ENCODE results near the gene PHOX2A.

Gene PHOX2A

DNA sequence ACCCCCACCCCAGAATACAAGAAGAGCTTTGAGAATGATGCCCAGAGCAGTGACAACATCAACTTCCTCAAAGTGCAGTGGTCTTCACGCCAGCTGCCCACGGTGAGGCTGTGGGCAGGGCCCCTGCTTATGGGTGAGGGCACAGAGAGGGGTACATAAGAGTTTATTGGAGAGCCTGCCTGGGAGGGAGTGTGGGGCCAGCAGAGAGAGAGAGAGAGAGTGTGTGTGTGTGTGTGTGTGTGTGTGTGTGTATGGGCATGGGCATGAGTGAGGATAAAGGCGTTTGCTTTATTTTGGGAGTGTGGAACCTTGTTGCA, 9.5 kb downstream of the PHOX2A start:
- DNase-seq (ENCODE audit: low spot score), result no peak
- H3K4me3 ChIP-seq, result no peak overlapping the region
- TF ChIP-seq, protein P1, sequence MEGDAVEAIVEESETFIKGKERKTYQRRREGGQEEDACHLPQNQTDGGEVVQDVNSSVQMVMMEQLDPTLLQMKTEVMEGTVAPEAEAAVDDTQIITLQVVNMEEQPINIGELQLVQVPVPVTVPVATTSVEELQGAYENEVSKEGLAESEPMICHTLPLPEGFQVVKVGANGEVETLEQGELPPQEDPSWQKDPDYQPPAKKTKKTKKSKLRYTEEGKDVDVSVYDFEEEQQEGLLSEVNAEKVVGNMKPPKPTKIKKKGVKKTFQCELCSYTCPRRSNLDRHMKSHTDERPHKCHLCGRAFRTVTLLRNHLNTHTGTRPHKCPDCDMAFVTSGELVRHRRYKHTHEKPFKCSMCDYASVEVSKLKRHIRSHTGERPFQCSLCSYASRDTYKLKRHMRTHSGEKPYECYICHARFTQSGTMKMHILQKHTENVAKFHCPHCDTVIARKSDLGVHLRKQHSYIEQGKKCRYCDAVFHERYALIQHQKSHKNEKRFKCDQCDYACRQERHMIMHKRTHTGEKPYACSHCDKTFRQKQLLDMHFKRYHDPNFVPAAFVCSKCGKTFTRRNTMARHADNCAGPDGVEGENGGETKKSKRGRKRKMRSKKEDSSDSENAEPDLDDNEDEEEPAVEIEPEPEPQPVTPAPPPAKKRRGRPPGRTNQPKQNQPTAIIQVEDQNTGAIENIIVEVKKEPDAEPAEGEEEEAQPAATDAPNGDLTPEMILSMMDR (IDR thresholded peaks at IDR 0.05), result no peak
- H3K27ac ChIP-seq, result no peak overlapping the region

DNA sequence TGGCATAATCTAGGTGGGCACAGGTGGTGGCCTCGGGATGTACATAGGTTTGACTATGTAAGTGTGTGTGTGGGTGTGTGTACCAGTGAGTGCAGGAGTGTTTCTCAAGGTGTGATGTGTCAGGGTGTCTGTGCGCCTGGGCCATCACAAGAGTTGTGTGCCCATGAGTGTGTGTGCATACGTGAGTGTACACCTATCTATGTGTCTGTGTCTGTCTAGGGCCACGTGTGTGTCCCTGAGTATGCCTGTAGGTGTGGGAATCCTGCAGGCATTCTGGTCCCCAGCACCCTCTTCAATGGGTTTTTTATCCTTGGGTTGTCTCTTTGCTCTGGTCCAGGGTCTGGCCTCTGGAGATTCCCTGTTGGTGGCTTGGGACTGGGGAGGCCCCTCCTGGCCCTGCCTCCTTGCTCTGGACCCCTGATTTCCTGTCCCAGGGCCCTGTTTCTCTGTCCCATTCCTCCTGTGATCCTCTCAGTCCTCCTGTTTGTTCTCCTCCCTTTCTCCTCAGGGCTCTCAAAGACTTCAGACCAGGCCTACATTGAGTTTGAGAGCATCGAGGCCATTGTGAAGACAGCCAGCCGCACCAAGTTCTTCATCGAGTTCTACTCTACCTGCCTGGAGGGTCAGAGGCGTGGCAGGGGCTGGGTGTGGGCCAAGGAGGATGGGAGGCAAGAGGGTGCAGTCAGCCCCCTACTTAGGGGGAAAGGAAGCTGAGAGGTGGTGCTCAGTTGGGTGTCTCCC, 10.0 kb downstream of the PHOX2A start:
- Histone ChIP-seq H3K4me3 (no peak overlapping the region), H3K27ac (no peak overlapping the region)
- TF ChIP-seq, protein P1 (IDR thresholded peaks at IDR 0.05), result no peak
- DNase-seq (ENCODE audit: low spot score), result no peak

DNA sequence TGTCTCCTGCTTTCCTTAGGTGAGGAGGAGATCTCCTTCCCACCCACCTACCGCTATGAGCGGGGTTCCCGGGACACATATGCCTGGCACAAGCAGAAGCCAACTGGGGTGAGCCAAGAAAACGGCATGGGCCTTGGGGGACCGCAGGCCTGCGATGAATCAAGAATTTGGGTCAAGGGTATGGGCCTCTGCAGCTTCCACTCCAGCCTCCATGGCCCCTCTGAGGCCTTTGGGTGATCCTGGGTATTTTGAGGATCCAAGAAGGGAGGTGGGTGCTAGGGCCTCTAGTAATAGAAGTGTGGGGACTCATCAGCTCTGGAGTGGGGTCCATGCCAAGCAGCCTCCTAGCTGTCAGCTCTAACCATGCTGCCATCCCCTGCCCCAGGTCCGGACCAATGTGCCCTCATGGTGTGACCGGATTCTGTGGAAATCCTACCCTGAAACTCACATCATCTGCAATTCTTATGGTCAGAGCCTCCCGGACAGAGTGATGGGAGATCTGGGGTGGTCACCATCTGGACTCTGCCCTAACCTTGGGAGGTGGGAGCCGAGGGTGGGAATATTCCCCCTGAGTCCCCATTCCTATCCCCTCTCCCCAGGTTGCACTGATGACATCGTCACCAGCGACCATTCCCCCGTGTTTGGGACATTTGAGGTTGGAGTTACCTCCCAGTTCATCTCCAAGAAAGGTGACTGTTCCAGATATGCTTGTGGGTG, 10.8 kb downstream of the PHOX2A start:
- no peak overlapping the region for H3K27ac ChIP-seq
- DNase-seq (ENCODE audit: low spot score), result no peak
- H3K4me3 ChIP-seq, result no peak overlapping the region
- TF ChIP-seq, protein P1 (IDR thresholded peaks at IDR 0.05), result no peak

DNA sequence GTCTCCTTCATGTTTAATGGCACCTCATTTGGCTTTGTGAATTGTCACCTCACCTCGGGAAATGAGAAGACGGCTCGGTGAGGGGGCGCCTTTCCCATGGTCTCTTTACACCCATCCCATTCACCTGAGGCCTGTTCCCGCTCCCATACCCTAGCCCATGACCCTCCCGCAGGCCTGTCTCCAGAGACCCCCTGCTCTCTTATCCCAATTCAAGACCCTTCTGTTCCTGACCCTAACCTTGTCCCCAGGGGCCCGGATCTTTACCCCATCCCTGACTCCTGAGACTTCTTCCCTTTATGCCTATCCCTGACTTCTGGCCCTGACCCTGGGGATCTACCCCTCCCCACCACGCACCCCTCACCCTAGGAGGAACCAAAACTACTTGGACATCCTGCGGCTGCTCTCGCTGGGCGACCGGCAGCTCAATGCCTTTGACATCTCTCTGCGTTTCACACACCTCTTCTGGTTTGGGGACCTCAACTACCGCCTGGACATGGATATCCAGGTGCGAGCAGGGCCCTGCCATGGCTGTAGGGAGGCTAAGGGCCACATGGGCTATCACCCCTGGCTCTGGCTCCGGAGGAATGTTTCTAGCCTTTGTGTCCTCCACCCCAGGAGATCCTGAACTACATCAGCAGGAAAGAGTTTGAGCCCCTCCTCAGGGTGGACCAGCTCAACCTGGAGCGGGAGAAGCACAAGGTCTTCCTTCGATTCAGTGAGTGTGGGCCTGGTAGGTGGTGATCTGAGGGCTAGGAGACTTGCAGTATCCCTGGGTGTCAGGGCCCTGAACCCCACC, 11.5 kb downstream of the PHOX2A start:
- Histone ChIP-seq H3K4me3 (no peak overlapping the region), H3K27ac (no peak overlapping the region)
- TF ChIP-seq, protein P1 (IDR thresholded peaks at IDR 0.05), result no peak
- no peak for DNase-seq (ENCODE audit: low spot score)

DNA sequence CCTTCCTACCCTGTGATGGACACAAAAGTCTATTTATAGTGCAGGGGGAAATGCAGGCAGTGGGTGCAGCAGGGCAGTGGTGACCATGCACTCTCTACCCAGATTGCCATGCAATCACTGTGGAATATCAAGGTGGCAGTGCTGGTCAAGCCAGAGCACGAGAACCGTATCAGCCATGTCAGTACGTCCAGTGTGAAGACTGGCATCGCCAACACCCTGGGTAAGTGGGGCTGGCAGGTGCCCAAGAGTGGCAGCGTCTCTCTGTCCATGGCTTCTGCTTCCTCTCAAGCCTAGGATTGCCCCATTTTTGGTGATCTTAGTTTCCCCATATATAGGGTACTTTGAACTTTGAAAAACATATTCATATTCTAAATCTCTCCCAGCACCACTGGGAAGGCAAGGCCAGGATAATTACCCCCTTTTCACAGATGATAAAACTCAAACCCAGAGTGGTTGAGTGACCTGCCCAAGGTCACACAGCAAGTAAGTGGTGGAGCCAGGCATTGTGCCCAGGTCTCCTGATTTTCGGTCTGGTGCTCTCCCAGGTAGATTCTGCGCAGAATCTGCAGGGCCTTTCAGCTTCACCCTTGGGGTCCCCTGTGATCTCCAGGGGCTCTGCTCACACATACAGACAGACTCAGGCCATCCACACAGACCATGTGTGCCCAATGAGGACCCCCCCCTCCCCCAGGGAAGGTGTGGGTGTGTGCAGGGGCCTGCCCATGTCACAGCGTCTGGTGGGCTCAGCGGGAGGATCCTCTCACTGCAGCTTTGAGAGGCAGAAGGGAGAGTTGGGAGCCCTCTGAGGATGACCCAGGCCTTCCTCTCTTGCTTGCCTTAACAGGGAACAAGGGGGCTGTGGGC, 12.3 kb downstream of the PHOX2A start:
- no peak for DNase-seq (ENCODE audit: low spot score)
- H3K27ac ChIP-seq, result no peak overlapping the region
- H3K4me3 ChIP-seq, result no peak overlapping the region
- TF ChIP-seq, protein P1 (IDR thresholded peaks at IDR 0.05), result no peak

DNA sequence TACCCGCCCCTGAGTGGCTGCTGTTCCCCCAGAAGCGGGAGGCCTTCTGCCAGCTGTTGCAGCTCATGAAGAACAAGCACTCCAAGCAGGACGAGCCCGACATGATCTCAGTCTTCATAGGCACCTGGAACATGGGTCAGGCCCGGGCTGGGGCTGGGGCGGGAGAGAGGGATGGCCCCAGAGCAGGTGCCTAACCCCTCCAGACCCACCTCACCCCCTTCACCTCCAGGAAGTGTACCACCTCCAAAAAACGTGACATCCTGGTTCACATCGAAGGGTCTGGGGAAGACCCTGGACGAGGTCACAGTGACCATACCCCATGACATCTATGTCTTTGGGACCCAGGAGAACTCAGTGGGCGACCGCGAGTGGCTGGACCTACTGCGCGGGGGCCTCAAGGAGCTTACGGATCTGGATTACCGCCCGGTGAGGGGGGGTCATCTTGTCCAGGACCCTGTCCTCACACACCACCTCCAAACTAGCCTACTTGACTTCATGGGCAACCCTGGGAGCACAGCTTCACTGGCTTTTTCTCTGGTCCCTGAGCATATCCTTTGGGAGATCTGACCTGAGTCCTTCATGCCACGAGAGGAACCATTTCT, 13.1 kb downstream of the PHOX2A start:
- TF ChIP-seq, protein P1 (IDR thresholded peaks at IDR 0.05), result no peak
- no peak overlapping the region for H3K27ac ChIP-seq
- no peak for DNase-seq (ENCODE audit: low spot score)
- no peak overlapping the region for H3K4me3 ChIP-seq

Data from coronary artery (tissue), 2 donors.